ENCODE data around the gene ADAMTS17.

- no peak for TF ChIP-seq CTCF (conservative IDR thresholded peaks at IDR 0.05)
- no peak for TF ChIP-seq EZH2 (IDR thresholded peaks at IDR 0.05; ENCODE audit: low read depth)
Measured at GRCh38 chr15:99969261-99969920, 372.4 kb downstream of the ADAMTS17 start.
